Central memory CD4-positive, alpha-beta T cell (primary cell): ENCODE data around the gene BOLA3.
"Not testable (repeated sequence)": the region's sequence is repeated elsewhere in the genome, so short reads cannot be mapped to it uniquely, and the experiment has no call there.

Source experiments
- DNase-seq: peaks from one replicate; pipeline ENCODE4 v3.0.0; 2022
- total RNA-seq, 3 experiments: gene quantifications; one replicate each; lab custom pipeline; 2026; lab: John Stamatoyannopoulos, UW

Gene BOLA3
- total RNA-seq, result 3.3 to 26.2 (median 8.7) reads per million in 3 experiments

GRCh38 chr2:74147727-74148456, at the start of gene BOLA3:
Gene BOLA3, minus strand, starts transcription at chr2:74147912. Its CDS starts 38 bp downstream, at chr2:74147874.
- peak; percentile 67 for DNase-seq

- no peak for DNase-seq
These were observed 49.3 kb upstream of the BOLA3 start for GRCh38 chr2:74197049-74197448.

- no peak for DNase-seq
These were observed 47.1 kb upstream of the BOLA3 start for GRCh38 chr2:74194799-74195198.

- no peak for DNase-seq
These were observed 44.1 kb upstream of the BOLA3 start for GRCh38 chr2:74191596-74192380.

- DNase-seq, result no peak
These were observed 41.0 kb upstream of the BOLA3 start for GRCh38 chr2:74188696-74189095.

GRCh38 chr2:74188018-74188601, 40.4 kb upstream of the BOLA3 start:
- no peak for DNase-seq

GRCh38 chr2:74186706-74187105, 39.0 kb upstream of the BOLA3 start:
- DNase-seq, result not testable (repeated sequence)

GRCh38 chr2:74186038-74186437, 38.3 kb upstream of the BOLA3 start:
- DNase-seq, result peak; percentile 59

GRCh38 chr2:74183878-74184277, 36.2 kb upstream of the BOLA3 start:
- no peak for DNase-seq

GRCh38 chr2:74181739-74182138, 34.0 kb upstream of the BOLA3 start:
- no peak for DNase-seq

GRCh38 chr2:74179063-74179865, 31.6 kb upstream of the BOLA3 start:
- DNase-seq, result no peak

GRCh38 chr2:74178211-74179062, 30.7 kb upstream of the BOLA3 start, which contains the start of gene MOB1A:
Gene MOB1A, minus strand, starts transcription at chr2:74178879. Its CDS starts 205 bp downstream, at chr2:74178674.
- peak; percentile 96 for DNase-seq

GRCh38 chr2:74177696-74178095, 30.0 kb upstream of the BOLA3 start:
- no peak for DNase-seq

- no peak for DNase-seq
These were observed 27.2 kb upstream of the BOLA3 start for GRCh38 chr2:74174909-74175308.

GRCh38 chr2:74168739-74169138, 21.0 kb upstream of the BOLA3 start:
- DNase-seq, result no peak

GRCh38 chr2:74164761-74165160, 17.0 kb upstream of the BOLA3 start:
- DNase-seq, result no peak

- DNase-seq, result no peak
These were observed 15.2 kb upstream of the BOLA3 start for GRCh38 chr2:74162951-74163350.

GRCh38 chr2:74155830-74156229, 8.1 kb upstream of the BOLA3 start:
- no peak for DNase-seq

GRCh38 chr2:74152954-74153353, 5.2 kb upstream of the BOLA3 start:
- no peak for DNase-seq

GRCh38 chr2:74149570-74150319, 2.0 kb upstream of the BOLA3 start:
- no peak for DNase-seq

GRCh38 chr2:74149247-74149525, 1.5 kb upstream of the BOLA3 start:
- no peak for DNase-seq
